H1 (cell line): ENCODE measurements around the gene MAPK8IP1.
"Not testable (repeated sequence)": the region's sequence is repeated elsewhere in the genome, so short reads cannot be mapped to it uniquely, and the experiment has no call there.

Experiments
- CBX5 ChIP-seq: fragments of 300-800, 300-1000 bp; sonication (generic); IDR thresholded peaks from 2 replicates; pipeline ENCODE4 v1.7.1; 2016; ENCODE audit warnings: antibody characterized with exemption, low read length, low read depth
- JUN ChIP-seq: IDR thresholded peaks from 2 replicates; pipeline ENCODE4 v1.6.1; 2011; ENCODE audit warnings: low read depth, mild to moderate bottlenecking, improper control_type of control experiment, low read length
- MAFK ChIP-seq: IDR thresholded peaks from 2 replicates; pipeline ENCODE4 v1.6.1; 2012; ENCODE audit warnings: low read depth, mild to moderate bottlenecking, improper control_type of control experiment, low read length
- POLR2A ChIP-seq, 2 experiments: IDR thresholded peaks; 1 replicate in 1 of 2; 2 replicates in 1 of 2; pipeline ENCODE4 v1.6.1; 2011; ENCODE audit warnings: low read depth in 2 of 2, low read length in 2 of 2, mild to moderate bottlenecking in 2 of 2; ENCODE audit errors: control extremely low read depth in 1 of 2
- POLR2AphosphoS5 ChIP-seq: IDR thresholded peaks from 2 replicates; pipeline ENCODE4 v1.6.1; 2011; ENCODE audit warnings: low read depth, low read length
- RXRA ChIP-seq: IDR thresholded peaks from 2 replicates; pipeline ENCODE4 v1.6.1; 2011; ENCODE audit warnings: low read depth, mild to moderate bottlenecking, low read length, moderate library complexity; ENCODE audit not compliant: insufficient read depth
- SP1 ChIP-seq: IDR thresholded peaks from 2 replicates; pipeline ENCODE4 v1.6.1; 2011; ENCODE audit warnings: low read depth, low read length
- TEAD4 ChIP-seq: IDR thresholded peaks from 2 replicates; pipeline ENCODE4 v1.6.1; 2012; ENCODE audit warnings: low read depth, low read length, inconsistent platforms, mixed read lengths
- TF ChIP-seq, protein P1 (sequence below), 3 experiments: IDR thresholded peaks; 1 replicate in 2 of 3; 2 replicates in 1 of 3; pipeline versions ENCODE4 v1.5.1 to v1.6.1; 2011; ENCODE audit warnings: low read length in 3 of 3, mild to moderate bottlenecking in 3 of 3, inconsistent platforms in 2 of 3, low read depth in 1 of 3, moderate library complexity in 1 of 3; ENCODE audit not compliant: insufficient read depth in 1 of 3; ENCODE audit errors: control extremely low read depth in 1 of 3
- TF ChIP-seq, protein P2 (sequence below): IDR thresholded peaks from 2 replicates; pipeline ENCODE4 v1.6.1; 2011; ENCODE audit warnings: low read length, improper control_type of control experiment

DNA sequence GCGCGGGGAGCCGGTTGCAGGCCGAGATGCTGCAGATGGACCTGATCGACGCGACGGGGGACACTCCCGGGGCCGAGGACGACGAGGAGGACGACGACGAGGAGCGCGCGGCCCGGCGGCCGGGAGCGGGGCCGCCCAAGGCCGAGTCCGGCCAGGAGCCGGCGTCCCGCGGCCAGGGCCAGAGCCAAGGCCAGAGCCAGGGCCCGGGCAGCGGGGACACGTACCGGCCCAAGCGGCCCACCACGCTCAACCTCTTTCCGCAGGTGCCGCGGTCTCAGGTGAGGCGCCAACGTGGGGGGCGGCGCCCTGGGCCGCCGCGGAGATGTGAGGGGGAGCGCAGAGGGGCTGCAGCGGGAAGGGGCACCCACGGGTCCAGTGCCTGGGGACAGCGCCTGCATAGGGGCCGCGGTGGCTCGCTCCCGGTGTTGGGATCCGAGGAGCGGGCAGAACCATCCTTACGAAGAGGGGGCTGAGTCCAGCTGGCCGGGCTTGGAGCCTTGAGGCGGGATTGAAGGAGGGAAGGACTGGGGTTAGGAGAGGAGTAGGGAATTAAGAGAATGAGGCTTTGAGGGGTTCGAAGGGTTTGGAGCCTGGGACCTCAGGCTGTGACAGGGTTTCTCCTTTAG lies 14.8 kb downstream of the MAPK8IP1 start:
- TF ChIP-seq MAFK; RXRA; POLR2A (IDR thresholded peaks at IDR 0.05; ENCODE audit: control extremely low read depth in 1 of 2, low read depth in 2 of 2, low read length in 2 of 2); POLR2AphosphoS5; TEAD4; JUN; SP1; CBX5: not testable (repeated sequence)
- TF ChIP-seq, protein P1, sequence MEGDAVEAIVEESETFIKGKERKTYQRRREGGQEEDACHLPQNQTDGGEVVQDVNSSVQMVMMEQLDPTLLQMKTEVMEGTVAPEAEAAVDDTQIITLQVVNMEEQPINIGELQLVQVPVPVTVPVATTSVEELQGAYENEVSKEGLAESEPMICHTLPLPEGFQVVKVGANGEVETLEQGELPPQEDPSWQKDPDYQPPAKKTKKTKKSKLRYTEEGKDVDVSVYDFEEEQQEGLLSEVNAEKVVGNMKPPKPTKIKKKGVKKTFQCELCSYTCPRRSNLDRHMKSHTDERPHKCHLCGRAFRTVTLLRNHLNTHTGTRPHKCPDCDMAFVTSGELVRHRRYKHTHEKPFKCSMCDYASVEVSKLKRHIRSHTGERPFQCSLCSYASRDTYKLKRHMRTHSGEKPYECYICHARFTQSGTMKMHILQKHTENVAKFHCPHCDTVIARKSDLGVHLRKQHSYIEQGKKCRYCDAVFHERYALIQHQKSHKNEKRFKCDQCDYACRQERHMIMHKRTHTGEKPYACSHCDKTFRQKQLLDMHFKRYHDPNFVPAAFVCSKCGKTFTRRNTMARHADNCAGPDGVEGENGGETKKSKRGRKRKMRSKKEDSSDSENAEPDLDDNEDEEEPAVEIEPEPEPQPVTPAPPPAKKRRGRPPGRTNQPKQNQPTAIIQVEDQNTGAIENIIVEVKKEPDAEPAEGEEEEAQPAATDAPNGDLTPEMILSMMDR (IDR thresholded peaks at IDR 0.05; ENCODE audit: control extremely low read depth in 1 of 3, insufficient read depth in 1 of 3, low read depth in 1 of 3, low read length in 3 of 3): not testable (repeated sequence)
- TF ChIP-seq, protein P2, sequence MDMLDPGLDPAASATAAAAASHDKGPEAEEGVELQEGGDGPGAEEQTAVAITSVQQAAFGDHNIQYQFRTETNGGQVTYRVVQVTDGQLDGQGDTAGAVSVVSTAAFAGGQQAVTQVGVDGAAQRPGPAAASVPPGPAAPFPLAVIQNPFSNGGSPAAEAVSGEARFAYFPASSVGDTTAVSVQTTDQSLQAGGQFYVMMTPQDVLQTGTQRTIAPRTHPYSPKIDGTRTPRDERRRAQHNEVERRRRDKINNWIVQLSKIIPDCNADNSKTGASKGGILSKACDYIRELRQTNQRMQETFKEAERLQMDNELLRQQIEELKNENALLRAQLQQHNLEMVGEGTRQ: not testable (repeated sequence)
